RWPE1 (cell line): ENCODE measurements around the gene CREM.

Experiments
- CTCF ChIA-PET: fragments of 350-600 bp; sonication (Branson Sonifier 250); formaldehyde crosslinking; extraction: SDS; loops from one replicate; lab custom pipeline; 2021; lab: Yijun Ruan, JAX
- POLR2A ChIA-PET: fragments of 400-600 bp; formaldehyde crosslinking; extraction: SDS; loops from one replicate; lab custom pipeline; 2020; ENCODE audit warnings: antibody characterized with exemption; ENCODE audit not compliant: low non-redundant PET; lab: Yijun Ruan, JAX
- DNase-seq: peaks from one replicate; pipeline ENCODE4 v3.0.0; 2012; ENCODE audit warnings: low spot score
- H3K27ac ChIP-seq: fragments of 450-650 bp; 2 replicates; pipeline ENCODE4 v1.5.1; 2017
- CTCF ChIP-seq: fragments of 450-650 bp; conservative IDR thresholded peaks from 2 replicates; pipeline ENCODE4 v1.5.1; 2017; ENCODE audit warnings: low read depth, mild to moderate bottlenecking

Gene CREM

DNA sequence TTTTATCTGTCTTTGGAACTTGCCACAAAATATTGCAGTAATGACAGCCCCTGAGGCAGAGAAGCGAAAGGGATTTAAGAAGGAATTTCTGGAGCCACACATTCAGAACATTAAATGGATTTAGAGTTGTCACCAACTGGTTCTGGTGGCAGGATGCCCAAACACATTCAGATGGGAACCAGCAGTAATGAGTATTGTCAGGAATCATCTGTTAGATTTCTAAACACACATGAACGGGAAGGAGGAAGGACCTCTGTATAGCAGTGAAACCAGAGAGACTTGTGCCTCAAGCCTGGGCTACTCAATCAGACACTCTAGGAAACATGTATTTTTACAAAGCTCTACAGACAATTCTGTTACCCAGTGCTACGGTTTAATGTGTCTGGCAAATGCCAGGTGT lies 105.9 kb downstream of the CREM start:
- no peak overlapping the region for H3K27ac ChIP-seq
- CTCF ChIA-PET, result no interaction called here
- TF ChIP-seq CTCF, result no peak
- POLR2A ChIA-PET, result no interaction called here
- DNase-seq, result no peak

- POLR2A ChIA-PET, result no interaction called here
- CTCF ChIA-PET, result no interaction called here
- no peak for DNase-seq
- H3K27ac ChIP-seq, result no peak overlapping the region
- TF ChIP-seq CTCF, result no peak
Observed at GRCh38 chr10:35234073-35234472, 107.4 kb downstream of the CREM start.

GRCh38 chr10:35236739-35237138 lies 110.1 kb downstream of the CREM start:
- no peak for TF ChIP-seq CTCF
- CTCF ChIA-PET, result no interaction called here
- no peak for DNase-seq
- POLR2A ChIA-PET, result no interaction called here
- H3K27ac ChIP-seq, result no peak overlapping the region

DNA sequence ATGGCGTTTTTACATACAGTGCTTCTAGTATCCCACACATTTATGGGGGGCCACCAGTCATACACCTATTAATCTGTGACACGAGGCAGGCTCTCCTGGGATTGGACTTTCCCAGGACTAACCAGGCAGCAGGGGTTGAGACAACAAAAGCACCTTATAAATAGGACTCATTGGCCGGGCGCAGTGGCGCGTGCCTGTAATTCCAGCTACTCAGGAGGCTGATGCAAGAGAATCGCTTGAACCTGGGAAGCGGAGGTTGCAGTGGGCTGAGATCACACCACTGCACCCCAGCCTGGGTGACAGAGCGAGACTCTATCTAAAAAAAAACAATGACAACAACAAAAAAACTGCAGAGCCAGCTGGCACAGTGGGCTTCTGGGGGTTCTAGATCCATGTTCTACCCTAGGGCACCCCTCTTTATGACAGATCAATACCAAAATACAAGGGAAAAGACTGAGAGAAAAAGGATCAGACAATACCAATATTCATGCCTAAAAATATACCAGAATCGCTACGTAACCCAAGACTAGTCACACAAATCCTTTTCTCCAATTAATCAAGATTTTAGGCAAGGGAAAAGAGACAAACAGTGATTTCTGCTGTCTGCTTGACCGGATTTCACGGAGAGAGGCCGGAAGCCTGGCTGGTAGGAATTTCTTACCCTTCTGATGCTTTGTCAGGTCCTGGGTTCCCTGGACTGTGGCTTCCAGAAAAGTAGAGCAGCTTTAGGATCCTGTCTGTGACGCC lies 111.3 kb downstream of the CREM start:
- DNase-seq, result no peak
- POLR2A ChIA-PET, result no interaction called here
- H3K27ac ChIP-seq, result no peak overlapping the region
- TF ChIP-seq CTCF, result no peak
- CTCF ChIA-PET, result no interaction called here

- CTCF ChIA-PET, result no interaction called here
- TF ChIP-seq CTCF, result no peak
- POLR2A ChIA-PET, result no interaction called here
- no peak overlapping the region for H3K27ac ChIP-seq
- no peak for DNase-seq
Observed at GRCh38 chr10:35244549-35244948, 117.9 kb downstream of the CREM start.

DNA sequence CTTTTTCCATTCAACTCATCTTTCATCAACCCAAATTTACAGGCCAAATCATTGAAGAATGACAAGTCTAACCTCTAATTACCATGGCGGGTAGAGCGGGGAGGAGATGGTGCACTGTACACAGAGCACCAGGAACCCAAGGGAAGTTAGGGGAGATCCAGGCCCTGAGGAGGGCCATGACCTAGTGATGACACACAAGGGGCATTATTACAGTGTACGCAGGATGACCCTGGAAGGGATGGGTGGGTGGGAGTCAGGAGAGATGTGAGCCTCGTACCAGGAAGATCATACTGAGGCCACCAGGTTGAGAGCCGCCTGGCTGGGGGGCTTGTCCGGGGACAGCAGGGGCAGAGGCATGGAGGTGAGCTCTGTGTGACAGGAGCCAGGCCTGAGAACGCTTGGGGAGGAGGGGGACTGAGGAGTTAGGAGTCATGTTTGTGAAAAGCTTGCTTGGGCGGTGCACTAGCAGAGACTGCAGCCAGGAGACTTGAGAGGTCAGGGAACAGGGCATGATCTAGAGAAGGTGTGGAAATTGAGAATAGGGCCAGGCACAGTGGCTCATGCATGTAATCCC lies 120.2 kb downstream of the CREM start:
- POLR2A ChIA-PET, result no interaction called here
- H3K27ac ChIP-seq, result no peak overlapping the region
- no peak for TF ChIP-seq CTCF
- CTCF ChIA-PET, result no interaction called here
- DNase-seq, result no peak
